K562 treated with DMSO at 1 percent for 4 hours (cell line): ENCODE data around the gene ARPP19. TPM values are rescaled to one million over a fixed set of nuclear protein-coding genes. Genes with fewer than 3 reads are reported as not detected.

Experiments
- total RNA-seq: library from RNA; unstranded; fragments of 300-600 nt; gene quantifications from 2 replicates; pipeline ENCODE4 v1.2.3, GENCODE V29; 2022; ENCODE audit not compliant: insufficient read depth

Gene ARPP19, protein sequence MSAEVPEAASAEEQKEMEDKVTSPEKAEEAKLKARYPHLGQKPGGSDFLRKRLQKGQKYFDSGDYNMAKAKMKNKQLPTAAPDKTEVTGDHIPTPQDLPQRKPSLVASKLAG
- 26.4 and 34.3 TPM in 2 replicates for total RNA-seq

DNA sequence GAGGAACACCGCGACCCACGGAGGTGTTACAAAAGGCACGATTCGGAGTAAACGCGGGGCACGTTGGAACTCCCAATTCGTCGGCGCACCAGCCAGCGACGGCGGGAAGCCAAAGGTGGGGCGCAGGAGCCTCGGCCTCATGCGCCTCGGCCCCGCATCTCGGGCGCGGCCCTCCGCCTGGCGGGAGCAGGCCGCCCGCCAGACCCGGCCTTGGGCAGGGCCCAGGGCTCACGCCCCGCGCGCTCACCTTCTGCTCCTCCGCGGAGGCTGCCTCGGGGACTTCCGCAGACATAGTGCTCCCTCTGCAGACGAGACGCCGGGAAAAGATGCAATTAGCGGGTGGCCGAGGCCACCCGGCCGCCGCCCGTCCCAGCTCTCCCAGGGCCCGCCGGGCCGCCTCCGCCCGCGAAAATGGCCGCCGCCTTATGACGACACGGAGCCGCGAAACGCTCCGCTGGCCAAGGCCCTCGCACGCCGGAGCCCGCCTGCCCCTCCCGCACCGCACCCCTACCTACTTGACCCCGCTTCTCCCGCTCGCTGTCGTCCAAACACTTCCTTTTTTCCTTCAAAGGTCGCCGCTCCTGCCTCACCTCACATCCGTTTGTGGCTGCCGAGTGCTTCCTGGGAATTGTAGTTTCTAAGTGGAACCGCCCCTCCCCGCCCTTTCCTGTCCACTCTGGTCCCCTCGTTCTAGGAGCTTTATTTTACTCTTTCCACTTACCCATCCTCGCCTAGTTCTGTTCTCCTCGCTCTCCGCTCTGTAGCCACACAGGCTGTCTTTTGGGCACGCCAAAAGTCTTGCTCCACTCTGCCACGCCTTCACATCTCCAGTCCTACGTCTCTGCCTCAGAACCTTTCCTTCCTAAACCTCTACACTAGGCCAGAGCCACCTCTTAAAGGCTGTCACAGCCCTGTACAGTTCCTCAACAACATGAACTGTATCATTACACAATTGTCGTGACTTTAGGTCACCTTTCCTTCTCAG, at the start of gene ARPP19:
TSS of gene ARPP19 (minus strand) at position 430 of the 985 bp plus-strand sequence. CDS start at position 292, 138 bp downstream.

DNA sequence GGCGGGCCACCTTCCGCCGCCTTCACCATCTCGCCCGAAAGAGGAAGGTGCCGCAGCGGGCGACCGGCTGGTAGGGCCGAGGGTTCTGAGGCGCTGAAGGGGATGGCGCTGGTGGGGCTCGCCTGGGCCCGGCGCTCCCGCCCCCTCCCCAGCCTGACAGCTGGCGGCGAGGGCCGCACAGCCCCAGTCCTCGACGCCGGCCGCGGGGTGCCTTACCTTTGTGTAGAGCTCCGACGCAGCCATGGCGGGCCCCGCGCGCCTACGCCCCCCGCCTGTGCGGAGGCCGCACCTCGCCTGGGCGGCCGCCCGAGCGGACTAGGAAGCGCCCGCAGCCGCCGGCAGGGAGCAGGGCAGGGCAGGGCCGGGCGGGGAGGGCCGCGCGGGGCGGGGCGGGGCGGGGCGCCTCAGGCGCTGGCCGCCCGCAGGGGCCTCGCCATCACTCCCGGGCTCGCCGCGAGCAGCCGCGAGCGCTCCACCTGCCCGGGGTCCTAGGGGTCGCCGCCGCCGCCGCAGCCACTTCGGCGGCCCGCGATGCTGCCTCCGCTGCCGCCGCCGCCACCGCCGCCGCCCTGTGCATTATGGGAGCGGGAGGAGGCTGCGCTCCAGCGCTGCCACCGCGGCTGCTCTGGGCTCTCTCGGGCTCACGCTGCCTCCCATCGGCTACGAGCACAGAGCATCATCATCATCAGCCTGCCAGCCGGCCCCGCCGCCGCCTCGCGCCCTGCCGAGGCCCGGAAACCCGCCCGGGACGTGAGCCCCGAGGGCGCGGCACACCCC, 40.1 kb downstream of the ARPP19 start, which contains the start of gene MYO5A:
TSS of gene MYO5A (minus strand) at position 317 of the 777 bp plus-strand sequence. CDS start at position 243, 74 bp downstream.

Other genes starting within 250 kb of the ARPP19 start
- 0.15 and 0.19 TPM in 2 replicates for gene MYO5A, start 40.1 kb downstream of the ARPP19 start, total RNA-seq
- gene ATOSA, start 110.4 kb upstream of the ARPP19 start, total RNA-seq: 7.8 and 8.2 TPM in 2 replicates
- not detected in 2 replicates for gene ONECUT1, start 221.3 kb upstream of the ARPP19 start, total RNA-seq